ENCODE results near the gene MPPE1.

GRCh38 chr18:11906176-11906575 lies 1.9 kb downstream of the MPPE1 start:
- TF ChIP-seq, protein P1, sequence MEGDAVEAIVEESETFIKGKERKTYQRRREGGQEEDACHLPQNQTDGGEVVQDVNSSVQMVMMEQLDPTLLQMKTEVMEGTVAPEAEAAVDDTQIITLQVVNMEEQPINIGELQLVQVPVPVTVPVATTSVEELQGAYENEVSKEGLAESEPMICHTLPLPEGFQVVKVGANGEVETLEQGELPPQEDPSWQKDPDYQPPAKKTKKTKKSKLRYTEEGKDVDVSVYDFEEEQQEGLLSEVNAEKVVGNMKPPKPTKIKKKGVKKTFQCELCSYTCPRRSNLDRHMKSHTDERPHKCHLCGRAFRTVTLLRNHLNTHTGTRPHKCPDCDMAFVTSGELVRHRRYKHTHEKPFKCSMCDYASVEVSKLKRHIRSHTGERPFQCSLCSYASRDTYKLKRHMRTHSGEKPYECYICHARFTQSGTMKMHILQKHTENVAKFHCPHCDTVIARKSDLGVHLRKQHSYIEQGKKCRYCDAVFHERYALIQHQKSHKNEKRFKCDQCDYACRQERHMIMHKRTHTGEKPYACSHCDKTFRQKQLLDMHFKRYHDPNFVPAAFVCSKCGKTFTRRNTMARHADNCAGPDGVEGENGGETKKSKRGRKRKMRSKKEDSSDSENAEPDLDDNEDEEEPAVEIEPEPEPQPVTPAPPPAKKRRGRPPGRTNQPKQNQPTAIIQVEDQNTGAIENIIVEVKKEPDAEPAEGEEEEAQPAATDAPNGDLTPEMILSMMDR (IDR thresholded peaks at IDR 0.05; ENCODE audit: low read length), result no peak
- TF ChIP-seq EZH2 (IDR thresholded peaks at IDR 0.05; ENCODE audit: borderline replicate concordance, low read length), result no peak

All from OCI-LY1 (cell line).